NT2/D1 (cell line): ENCODE results near the gene PDE9A.

ENCODE experiments used
- SUZ12 ChIP-seq: IDR thresholded peaks from 2 replicates; pipeline ENCODE4 v1.6.1; 2011; ENCODE audit not compliant: insufficient read length, insufficient read depth; ENCODE audit errors: extremely low read depth
- YY1 ChIP-seq: IDR thresholded peaks from 2 replicates; pipeline ENCODE4 v1.6.1; 2011; ENCODE audit not compliant: insufficient read length, insufficient read depth
- ZNF274 ChIP-seq: IDR thresholded peaks from 2 replicates; pipeline ENCODE4 v1.6.1; 2011; ENCODE audit warnings: mild to moderate bottlenecking, low read depth, low read length

DNA sequence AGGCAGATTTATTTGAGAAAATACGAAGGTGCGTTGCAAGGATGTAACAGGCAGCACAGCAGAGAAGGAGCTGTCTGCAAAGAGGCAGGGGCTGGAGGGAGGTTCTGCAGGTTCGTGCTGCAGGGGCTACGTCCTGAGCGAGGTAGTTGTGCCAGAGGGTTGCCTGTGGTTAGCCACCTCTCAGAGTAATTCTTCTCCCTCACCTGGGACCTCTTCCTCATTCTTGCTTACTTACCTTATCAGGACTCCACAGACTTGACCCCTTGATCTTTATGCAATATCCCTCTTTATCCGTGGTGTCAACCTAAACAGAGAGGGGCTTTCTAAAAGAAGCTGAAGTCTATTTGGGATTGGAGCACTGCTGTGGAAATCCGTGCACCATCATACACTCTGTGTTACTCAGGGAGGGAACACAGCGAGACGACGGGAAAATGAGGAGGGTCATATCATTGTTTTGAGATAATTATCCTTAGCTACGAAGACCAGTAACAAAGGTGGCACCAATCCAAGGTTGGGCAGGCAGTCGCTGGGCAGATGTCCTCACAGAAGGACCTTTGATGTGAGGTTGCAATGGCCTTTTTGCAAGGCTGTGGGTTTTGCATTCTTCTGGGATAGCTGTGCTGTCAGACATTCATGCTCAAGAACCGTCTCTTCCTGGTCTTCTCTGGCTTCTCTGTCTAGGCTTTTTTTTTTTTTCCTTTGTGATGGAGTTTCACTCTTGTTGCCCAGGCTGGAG is 143.1 kb downstream of the PDE9A start:
- TF ChIP-seq SUZ12 (no peak), ZNF274 (no peak), YY1 (no peak)
